AG04450 (cell line): ENCODE data around the gene CTDSP1. TPM values are rescaled to one million over a fixed set of nuclear protein-coding genes. Genes with fewer than 3 reads are reported as not detected.

Experiments
- CTCF ChIA-PET: fragments of 300-600, 350-600 bp; formaldehyde crosslinking; extraction: SDS; loops from one replicate; lab custom pipeline; 2022; ENCODE audit warnings: antibody characterized with exemption, inconsistent platforms; lab: Charles Lee
- POLR2A ChIA-PET: fragments of 350-600 bp; formaldehyde crosslinking; extraction: SDS; loops from one replicate; lab custom pipeline; 2021; ENCODE audit warnings: antibody characterized with exemption, inconsistent platforms; lab: Yijun Ruan, JAX
- DNase-seq: peaks from one replicate; pipeline ENCODE4 v3.0.0-alpha.2; 2011; ENCODE audit warnings: low read depth, low spot score
- H3K27ac ChIP-seq: one replicate; pipeline ENCODE4 v1.5.1; 2012; ENCODE audit warnings: low read depth, low read length, control low read depth
- H3K27me3 ChIP-seq: one replicate; pipeline ENCODE4 v1.6.0; 2012; ENCODE audit warnings: low read length; ENCODE audit not compliant: control insufficient read depth, insufficient read depth
- H3K4me3 ChIP-seq: 2 replicates; pipeline ENCODE4 v1.5.1; 2011; ENCODE audit warnings: mild to moderate bottlenecking, low read depth, low read length, control low read depth
- H3K9me3 ChIP-seq: 2 replicates; pipeline ENCODE4 v1.5.1; 2012; ENCODE audit warnings: low read length; ENCODE audit not compliant: control insufficient read depth, insufficient read depth
- polyA plus RNA-seq: library from polyadenylated mRNA; depleted of rRNA; stranded (reverse); fragments of >200 nt; gene quantifications from 2 replicates; pipeline ENCODE4 v1.2.3, GENCODE V29; 2011
- TF ChIP-seq, protein P1 (sequence below): IDR thresholded peaks from 2 replicates; pipeline ENCODE4 v1.5.1; 2011; ENCODE audit warnings: low read depth, low read length, control low read depth, inconsistent platforms

The CTDSP1 gene
- polyA plus RNA-seq, 1 experiment = 51.3 TPM

DNA sequence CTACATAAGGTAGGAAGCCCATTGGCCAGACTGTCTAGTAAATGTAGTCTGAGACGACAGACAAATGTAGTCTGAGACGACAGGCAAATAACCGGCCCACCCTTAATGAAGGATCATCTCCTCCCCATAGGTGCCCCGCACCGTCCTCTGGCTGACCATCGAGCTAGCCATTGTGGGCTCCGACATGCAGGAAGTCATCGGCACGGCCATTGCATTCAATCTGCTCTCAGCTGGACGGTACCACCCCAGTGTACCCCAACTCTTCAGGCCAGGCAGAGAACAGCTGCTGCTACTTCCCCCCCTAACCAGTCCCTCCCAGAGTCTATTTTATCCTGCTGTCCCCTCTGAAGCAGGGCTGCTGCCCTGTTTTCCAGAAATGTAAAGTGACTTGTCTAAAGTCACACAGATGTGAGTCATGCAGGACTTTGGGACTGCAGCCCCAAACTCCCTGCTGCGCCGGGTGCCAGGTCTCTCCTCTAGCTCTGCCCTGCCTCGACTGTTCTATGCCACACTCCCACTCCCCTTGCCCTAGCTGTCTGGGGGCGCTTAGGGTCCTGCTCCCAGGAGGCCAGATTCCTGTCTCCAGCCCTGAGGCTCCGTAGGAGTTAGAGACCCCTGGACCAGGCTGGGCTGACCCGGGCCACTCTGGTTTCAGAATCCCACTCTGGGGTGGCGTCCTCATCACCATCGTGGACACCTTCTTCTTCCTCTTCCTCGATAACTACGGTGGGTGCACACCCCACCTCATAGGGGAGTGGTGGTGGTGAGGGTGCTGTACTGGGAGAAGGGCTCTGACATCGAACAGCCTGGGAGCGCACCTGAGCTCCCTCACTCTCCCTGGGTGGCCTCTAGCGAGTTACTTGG is 12.9 kb upstream of the CTDSP1 start:
- TF ChIP-seq, protein P1, sequence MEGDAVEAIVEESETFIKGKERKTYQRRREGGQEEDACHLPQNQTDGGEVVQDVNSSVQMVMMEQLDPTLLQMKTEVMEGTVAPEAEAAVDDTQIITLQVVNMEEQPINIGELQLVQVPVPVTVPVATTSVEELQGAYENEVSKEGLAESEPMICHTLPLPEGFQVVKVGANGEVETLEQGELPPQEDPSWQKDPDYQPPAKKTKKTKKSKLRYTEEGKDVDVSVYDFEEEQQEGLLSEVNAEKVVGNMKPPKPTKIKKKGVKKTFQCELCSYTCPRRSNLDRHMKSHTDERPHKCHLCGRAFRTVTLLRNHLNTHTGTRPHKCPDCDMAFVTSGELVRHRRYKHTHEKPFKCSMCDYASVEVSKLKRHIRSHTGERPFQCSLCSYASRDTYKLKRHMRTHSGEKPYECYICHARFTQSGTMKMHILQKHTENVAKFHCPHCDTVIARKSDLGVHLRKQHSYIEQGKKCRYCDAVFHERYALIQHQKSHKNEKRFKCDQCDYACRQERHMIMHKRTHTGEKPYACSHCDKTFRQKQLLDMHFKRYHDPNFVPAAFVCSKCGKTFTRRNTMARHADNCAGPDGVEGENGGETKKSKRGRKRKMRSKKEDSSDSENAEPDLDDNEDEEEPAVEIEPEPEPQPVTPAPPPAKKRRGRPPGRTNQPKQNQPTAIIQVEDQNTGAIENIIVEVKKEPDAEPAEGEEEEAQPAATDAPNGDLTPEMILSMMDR = no peak
- Histone ChIP-seq H3K27ac (no peak overlapping the region), H3K4me3 (no peak overlapping the region), H3K27me3 (peaks cover 16% of the 10 kb centered on the region), H3K9me3 (peaks cover 7% of the 10 kb centered on the region; the same call in 1 of the 2 replicates)
- DNase-seq = no peak
- ChIA-PET CTCF (interaction anchor here (0.8 kb wide), 1 partner anchor 94 kb away, joined by 3 read pairs; no protein-coding TSS in a partner anchor), POLR2A (no interaction called here)

DNA sequence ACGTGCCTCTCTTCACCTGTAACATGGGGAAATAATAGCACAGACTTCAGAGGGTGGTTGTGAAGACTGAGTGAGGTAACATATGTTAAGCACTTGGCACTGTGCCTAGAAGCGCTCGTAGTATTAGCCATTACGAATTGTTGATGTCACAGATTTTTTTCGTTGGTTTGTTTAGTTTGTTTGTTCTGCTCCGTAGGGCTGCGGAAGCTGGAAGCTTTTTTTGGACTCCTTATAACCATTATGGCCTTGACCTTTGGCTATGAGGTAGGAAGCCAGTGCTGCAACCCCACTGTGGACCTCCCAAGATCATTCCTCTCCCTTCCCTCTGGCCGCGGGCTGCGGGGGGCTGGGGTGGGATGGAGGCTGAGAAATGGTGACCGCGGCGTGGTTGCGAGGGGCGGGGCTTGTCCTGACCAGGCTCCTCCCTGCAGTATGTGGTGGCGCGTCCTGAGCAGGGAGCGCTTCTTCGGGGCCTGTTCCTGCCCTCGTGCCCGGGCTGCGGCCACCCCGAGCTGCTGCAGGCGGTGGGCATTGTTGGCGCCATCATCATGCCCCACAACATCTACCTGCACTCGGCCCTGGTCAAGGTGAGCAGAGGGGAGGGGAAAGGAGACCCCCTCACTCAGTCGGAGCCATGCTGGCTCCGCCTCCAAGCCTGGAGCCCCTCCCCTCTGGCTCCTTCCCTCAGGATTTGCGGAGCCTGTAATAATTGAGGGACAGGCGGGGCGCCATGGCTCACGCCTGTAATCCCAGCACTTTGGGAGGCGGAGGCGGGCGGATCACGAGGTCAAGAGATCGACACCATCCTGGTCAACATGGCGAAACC is 12.1 kb upstream of the CTDSP1 start:
- H3K9me3 ChIP-seq = peaks cover 7% of the 10 kb centered on the region; the same call in 1 of the 2 replicates
- TF ChIP-seq, protein P1 = no peak
- CTCF ChIA-PET = interaction anchor here (0.9 to 1.9 kb wide), 2 partner anchors 10 to 116 kb away, joined by 4 to 5 read pairs; no protein-coding TSS in a partner anchor
- H3K27me3 ChIP-seq = peaks cover 11% of the 10 kb centered on the region
- POLR2A ChIA-PET = no interaction called here
- DNase-seq = peak; percentile 61
- H3K27ac ChIP-seq = no peak overlapping the region
- peak overlapping the region; percentile 44 for H3K4me3 ChIP-seq

DNA sequence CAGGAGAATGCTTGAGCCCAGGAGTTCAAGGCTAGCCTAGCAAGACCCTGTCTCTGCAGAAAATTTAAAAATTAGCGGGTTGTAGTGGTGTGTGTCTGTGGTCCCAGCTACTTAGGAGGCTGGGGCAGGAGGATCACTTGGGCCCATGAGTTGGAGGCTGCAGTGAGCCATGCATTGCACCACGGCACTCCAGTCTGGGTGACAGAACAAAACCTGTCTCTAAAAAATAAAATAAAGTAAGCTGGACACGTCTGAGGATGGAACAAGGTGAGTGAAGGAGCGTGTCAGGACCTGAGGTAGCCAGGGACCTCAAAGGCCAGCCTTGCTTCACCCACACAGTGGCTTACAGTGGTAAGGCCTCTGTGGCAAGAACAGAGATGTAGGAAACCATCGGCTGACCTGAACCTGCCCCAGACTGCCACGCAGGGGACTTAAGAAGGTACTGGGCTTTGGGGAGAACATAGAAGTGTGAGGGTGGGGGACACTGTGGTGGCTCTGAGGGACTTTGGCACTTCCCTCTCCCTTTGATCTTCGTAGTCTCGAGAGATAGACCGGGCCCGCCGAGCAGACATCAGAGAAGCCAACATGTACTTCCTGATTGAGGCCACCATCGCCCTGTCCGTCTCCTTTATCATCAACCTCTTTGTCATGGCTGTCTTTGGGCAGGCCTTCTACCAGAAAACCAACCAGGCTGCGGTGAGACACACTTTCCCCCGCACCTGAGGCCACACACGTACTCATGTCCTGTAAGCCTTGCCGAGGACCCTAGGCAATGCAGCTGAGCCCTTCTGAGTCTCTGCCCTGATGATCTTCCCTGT is 10.1 kb upstream of the CTDSP1 start:
- Histone ChIP-seq H3K4me3 (no peak overlapping the region), H3K9me3 (peaks cover 7% of the 10 kb centered on the region; the same call in 1 of the 2 replicates), H3K27ac (no peak overlapping the region), H3K27me3 (peaks cover 4% of the 10 kb centered on the region)
- TF ChIP-seq, protein P1 = no peak
- ChIA-PET POLR2A (interaction anchor here (0.7 kb wide), 1 partner anchor 83 kb away, joined by 4 read pairs; no protein-coding TSS in a partner anchor), CTCF (interaction anchor here (1.0 to 1.9 kb wide), 3 partner anchors 88 to 118 kb away, joined by 4 to 5 read pairs (median 4); no protein-coding TSS in a partner anchor)
- no peak for DNase-seq

DNA sequence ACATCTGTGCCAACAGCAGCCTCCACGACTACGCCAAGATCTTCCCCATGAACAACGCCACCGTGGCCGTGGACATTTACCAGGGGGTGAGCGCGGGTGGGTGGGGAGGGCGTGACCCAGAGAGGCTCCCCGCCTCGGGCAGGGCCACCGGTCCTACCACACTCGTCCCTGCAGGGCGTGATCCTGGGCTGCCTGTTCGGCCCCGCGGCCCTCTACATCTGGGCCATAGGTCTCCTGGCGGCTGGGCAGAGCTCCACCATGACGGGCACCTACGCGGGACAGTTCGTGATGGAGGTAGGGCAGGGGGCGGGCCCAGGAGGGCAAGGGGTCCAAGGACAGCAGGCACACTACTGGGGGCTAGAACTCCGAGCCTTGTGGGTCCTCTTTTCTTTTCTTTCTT is 8.5 kb upstream of the CTDSP1 start:
- CTCF ChIA-PET = no interaction called here

More for the DNA sequence above, 8.5 kb upstream of the CTDSP1 start:
- Histone ChIP-seq H3K27me3 (peaks cover 4% of the 10 kb centered on the region), H3K27ac (no peak overlapping the region), H3K9me3 (peaks cover 7% of the 10 kb centered on the region; the same call in 1 of the 2 replicates), H3K4me3 (no peak overlapping the region)
- TF ChIP-seq, protein P1 = no peak
- no peak for DNase-seq
- POLR2A ChIA-PET = no interaction called here
